ENCODE data around the gene NRN1.

GRCh38 chr6:6006428-6007365 lies at the start of gene NRN1:
- no peak for TF ChIP-seq CTCF (IDR thresholded peaks at IDR 0.05)
- TF ChIP-seq POLR2A (IDR thresholded peaks at IDR 0.05), result no peak
- TF ChIP-seq POLR2AphosphoS5 (IDR thresholded peaks at IDR 0.05), result no peak

Data from prostate gland (tissue), 2 donors.